CD4-positive, alpha-beta T cell treated with Interleukin-6 at 100 ng/mL for 8 hours (primary cell): Measurements from ENCODE around the gene INKA2.

ENCODE experiments used
- DNase-seq: peaks from one replicate; pipeline ENCODE4 v3.0.0-alpha.2; 2020; ENCODE audit warnings: mixed read lengths, low spot score

Gene INKA2

DNA sequence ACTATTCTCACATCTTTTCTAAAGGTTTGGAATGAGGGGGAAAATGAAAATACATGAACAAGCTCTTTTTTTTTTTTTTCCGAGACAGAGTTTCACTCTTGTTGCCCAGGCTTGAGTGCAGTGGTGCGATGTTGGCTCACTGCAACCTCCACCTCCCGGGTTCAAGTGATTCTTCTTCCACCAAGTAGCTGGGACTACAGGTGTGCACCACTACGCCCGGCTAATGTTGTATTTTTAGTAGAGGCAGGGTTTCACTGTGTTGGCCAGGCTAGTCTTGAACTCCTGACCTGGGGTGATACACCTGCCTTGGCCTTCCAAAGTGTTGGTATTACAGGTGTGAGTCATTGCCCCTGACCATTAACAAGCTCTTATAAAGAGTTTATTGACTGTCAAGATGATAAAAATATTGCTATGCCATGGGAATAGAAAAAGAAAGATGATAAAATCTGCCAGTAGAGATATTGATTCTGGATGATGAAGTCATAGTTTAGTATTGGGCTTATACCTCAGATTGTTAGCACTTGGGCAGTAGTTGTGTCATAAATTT is 36.6 kb downstream of the INKA2 start:
- DNase-seq: no peak

DNA sequence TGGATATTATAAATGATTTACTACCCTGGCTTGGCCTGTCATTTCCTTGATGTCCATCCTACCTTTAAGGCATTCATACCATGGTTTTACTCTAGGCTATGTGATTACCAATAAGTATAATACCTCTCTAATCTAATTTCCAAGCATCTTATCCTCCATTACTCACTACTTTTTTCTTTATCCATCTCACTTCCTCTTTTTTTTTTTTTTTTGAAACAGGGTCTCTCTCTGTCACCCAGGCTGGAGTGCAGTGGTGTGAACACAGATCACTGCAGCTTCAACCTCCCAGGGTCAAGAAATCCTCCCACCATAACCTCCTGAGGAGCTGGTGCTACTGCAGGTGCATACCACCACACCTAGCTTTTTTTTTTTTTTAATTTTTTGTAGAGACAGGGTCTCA is 39.9 kb downstream of the INKA2 start:
- no peak for DNase-seq

DNA sequence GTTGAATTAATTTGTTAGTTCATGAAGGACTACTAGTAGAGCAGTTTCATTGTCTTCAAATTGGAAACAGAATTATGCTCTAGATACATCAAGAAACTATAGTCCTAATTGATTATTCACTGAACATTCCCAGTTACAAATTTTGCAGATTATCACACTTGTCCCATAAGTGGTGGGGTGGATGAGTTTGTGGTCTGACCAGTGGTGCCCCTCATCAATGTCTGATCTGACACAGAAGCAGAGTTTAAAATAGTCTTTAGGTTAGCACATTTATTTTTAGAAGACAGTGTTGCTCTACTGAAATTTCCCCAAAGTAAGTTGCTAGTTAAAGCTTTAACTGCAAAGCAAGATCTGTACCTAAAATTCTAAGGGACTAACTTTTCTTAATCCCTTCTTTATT is 42.9 kb downstream of the INKA2 start:
- DNase-seq: no peak

DNA sequence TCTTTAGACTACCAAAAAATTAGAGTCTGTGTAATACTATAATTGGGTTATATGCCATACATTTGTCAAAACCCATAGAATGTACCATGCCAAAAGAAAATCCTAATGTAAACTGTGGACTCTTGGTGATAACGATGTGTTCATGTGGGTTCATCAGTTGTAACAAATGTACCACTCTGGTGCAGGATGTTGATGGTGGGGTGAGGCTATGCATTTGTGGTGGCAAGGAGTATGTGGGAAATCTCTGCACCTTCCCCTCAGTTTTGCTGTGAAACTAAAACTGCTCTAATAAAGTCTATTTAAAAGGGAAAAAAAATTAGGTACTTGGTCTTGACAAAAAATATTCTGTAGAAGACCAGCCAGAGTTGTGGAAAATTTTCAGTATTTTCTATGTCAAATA is 43.4 kb downstream of the INKA2 start:
- DNase-seq: no peak

DNA sequence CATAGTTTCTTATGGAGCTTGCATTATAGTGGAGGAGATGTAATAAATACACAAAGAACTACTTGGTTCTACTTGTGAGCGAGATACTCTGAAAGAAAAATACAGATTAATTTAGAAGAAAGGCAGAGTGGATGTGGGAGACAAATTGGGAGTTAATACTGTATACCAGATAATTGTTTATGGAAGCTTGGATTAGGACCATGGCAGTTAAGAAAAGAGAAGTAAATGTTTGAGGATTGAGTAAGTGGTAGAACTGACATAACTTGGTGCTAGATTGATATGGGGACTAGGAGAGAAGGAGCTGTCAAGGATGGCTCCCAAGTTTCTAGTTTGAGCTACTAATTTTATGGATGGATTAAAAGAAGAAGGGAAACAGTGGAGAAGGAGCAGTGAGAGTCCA is 47.3 kb downstream of the INKA2 start:
- DNase-seq: no peak

DNA sequence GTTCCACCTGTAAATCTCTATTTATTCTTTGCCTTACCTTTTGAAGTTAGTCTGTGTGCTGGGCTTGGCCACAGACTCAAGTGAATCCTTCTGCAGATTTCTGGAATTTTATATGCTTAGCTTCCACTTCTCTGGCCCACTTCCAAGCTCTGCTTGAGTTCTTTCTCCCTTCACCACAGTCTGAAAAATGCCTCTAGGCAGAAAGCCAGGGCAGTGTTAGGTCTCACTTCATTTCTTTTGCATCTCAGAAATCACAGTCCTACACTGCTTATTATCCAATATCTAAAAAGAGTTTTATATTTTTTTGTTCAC is 48.9 kb downstream of the INKA2 start:
- no peak for DNase-seq
